NCI-H2227 (cell line): ENCODE results near the gene ENOX1.

Experiments
- DNase-seq: peaks from one replicate; lab custom pipeline; 2025; ENCODE audit not compliant: unreplicated experiment; lab: John Stamatoyannopoulos, UW

ENOX1 gene

DNA sequence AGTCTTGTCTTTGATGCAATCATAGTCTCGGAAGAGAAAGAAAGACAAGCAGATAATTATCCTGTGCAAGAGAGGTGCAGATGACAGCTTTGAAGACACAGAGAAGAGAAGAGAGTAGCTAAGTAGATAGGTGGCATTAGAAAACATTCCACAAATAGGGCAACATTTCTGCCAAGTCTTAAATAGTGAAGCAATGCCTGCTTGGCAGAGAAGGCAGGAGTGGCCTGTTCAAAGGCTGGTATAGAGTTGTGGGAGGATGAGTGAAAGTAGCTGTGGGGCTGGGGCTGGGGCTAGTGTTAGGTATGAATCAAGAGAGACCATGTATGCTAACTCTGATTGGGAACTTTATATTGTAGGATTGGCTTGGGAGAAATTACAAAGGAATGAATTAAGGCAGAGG is 457.9 kb downstream of the ENOX1 start:
- no peak for DNase-seq

- DNase-seq: no peak
These were observed 460.7 kb downstream of the ENOX1 start for GRCh38 chr13:43326100-43326499.

- DNase-seq: no peak
These were observed 461.1 kb downstream of the ENOX1 start for GRCh38 chr13:43325636-43326035.

DNA sequence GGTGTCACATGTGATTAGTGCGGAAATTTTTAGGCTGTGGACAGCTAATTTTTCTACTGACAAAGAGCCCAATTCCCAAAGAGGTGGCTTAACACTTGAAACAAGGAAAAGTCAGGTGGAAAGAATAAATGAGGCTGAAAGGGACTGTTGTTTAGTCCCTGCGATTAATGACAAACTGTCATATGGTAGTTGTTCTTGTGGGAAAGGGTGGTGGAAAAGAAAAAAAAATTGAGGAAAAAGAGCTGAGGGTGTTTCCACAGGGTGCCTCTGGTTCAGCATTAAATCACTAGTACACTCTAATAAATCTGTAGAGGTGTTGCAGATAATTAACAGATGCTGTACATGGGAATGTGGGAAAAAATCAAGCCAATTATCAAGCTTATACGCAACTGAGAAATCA is 462.6 kb downstream of the ENOX1 start:
- no peak for DNase-seq

DNA sequence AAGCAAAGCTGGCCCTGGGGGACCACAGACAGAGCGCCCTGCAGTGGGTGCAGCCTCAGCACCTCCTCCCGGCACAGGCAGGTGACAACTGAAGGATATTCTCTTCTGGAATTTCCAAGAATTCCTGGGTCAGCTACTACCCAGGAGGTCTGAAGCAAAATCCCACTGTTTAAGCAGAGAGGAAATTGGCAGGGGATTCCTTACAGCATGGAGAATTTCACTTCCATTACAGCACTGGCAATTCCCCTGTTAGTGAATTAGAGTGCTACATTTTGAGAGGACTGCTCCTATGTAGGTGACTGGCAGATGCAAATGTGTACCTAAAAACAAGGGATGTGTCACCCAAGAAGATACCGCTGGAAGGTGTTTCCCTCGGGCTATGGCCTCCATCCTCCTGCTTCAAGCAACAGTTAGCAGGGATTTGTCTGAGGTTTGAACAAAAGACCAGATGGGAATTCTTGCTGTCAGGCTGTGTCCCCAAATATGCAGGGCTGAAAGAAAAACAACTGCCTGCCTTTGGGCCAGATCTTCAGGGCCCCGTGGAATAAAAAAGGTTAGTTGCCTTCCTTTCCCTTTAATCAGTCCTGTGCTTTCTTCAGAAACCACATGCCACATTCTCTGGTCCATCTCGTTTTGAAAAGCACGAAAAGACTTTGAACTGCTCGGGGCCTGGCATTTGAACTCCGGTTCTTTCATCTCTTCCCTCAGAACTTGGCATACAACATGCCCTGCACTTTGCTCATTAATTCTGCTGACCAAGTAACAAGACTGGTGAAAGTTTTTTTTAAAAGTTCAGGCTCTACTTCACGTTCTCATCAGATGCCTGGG is 466.9 kb downstream of the ENOX1 start:
- DNase-seq: no peak

- no peak for DNase-seq
These were observed 469.8 kb downstream of the ENOX1 start for GRCh38 chr13:43316946-43317353.

GRCh38 chr13:43316281-43316680 is 470.5 kb downstream of the ENOX1 start:
- DNase-seq: no peak

DNA sequence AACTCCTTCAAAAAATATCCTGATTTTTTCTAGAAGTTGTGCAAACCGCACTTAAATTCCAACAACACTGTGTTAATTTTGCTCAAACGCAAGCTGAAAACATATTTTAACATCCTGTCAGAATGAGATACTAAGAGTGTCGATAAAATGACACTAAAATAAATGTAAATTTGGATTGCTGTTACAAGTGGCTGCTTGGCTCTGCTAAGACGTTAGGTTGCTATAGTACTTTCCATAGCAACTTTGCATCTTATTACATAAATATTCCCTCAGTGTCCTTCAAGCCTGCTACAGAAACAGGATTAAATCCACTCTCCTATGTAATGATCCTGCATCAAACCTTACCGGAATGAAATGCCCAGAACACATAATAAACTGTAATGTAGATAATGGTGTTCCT is 471.2 kb downstream of the ENOX1 start:
- DNase-seq: no peak

DNA sequence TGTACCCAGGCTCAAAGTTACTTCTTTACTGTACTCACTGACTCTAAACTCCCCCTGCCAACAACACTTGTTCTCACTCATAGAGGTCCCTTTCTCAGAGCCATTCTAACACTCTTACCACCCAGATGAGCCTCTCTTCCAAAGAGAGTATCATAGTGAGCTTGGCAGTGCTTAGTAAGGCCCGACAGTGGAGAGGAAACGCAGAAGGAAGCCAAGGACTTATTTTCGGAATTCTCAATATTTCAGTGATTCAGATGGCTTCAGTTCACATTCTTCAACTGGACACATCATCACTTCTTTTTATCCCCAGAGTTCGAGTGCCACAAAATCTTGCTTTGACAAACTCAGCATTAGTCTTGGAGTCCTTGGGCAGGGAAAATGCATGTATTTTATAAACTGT is 477.5 kb downstream of the ENOX1 start:
- DNase-seq: no peak

DNA sequence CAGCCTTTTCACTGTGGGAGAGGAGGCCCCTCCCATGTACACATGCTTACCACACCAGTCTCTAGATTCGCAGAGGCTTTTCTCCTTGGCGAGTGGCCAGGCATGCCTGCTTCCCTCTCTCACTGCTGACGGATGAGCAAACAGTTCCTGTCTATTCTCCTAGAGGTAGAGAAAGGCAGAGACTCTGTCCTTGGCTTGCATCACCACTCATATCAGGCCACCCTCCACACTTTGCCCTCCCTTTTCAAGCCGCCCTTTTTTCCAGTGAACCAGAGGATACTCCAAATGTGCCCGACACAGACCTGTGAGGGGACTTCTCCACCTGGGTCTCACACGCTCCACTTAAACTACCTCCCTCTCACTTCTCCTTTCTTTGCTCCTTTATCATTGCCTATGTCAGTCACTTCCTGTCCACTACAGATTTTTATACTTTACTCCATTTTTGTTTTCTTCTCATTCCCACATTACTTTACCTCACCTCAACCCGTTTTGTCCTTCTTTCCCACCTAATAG is 478.8 kb downstream of the ENOX1 start:
- peak; percentile 36 for DNase-seq

- no peak for DNase-seq
These were observed 479.4 kb downstream of the ENOX1 start for GRCh38 chr13:43307221-43307920.

GRCh38 chr13:43306372-43306771 is 480.4 kb downstream of the ENOX1 start:
- DNase-seq: no peak

GRCh38 chr13:43305416-43305815 is 481.4 kb downstream of the ENOX1 start:
- no peak for DNase-seq

DNA sequence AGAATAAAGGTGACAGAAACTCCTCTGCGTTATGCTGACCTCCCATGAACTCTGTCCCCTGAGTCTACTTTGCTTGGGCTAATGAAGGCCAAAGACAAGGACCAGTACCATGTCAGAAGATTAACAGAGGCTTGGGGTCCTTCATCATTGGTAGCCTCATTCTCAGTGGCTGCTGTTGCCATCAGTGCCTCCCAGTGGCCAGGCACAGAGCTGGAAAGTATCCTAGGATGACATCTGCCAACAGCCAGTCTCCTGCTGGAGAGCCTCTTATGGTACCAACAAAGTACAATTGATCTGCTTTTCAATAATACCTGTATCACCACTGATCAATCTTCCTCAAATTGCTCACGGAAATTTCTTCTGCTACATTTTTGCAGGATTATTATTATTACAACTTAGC is 481.8 kb downstream of the ENOX1 start:
- no peak for DNase-seq

DNA sequence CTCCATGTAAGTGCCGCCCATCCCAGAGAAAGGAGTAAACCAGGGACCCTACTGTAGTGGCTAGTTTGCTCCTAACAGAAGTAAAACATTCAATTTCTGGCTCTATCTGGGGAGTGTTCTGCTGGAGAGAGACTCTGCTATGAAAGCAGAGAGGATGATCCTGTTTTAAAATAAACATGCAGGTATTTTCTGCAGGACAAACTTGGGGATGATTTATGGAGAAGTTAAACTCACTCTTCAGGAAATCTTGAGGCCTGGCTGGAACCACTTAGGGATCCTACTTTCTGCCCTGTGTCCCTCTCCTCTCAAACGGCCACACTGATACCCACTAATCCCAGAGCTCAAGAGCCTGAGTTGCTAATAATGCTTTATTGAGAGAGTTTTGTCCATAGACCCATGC is 482.3 kb downstream of the ENOX1 start:
- no peak for DNase-seq

DNA sequence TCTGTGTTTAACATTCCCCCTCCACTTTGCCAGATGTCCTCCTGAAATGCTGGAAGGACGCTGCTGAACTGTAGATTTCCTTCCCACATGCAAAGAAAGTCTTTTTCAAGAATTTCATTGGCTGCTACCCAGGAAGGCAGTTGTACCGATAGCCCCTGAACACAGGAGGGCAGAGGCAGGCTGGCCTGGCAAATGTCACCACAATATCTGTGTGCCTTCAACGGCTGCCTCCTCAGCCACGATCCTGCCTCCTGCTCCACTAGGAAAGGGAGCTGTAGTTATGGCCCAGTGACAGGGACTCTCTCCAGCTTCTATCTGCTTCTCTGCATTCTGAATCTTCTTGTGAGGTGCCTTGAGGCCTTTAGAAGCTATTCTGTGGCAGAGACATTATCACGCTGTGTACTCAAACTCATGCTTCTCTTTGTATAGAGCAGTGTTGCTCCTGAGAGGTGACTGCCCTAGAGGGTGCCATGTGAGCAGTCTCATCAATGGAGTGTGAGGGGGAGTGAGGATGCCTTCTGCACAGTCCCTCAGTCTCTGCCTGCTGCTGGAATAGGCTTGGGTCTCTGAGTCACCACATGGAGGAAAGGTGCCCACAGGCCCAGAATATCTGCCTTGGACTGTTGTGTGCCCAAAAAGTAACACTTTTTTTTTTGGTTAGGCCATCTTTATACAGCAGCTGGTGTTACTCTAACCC is 483.6 kb downstream of the ENOX1 start:
- peak; percentile 23 for DNase-seq

DNA sequence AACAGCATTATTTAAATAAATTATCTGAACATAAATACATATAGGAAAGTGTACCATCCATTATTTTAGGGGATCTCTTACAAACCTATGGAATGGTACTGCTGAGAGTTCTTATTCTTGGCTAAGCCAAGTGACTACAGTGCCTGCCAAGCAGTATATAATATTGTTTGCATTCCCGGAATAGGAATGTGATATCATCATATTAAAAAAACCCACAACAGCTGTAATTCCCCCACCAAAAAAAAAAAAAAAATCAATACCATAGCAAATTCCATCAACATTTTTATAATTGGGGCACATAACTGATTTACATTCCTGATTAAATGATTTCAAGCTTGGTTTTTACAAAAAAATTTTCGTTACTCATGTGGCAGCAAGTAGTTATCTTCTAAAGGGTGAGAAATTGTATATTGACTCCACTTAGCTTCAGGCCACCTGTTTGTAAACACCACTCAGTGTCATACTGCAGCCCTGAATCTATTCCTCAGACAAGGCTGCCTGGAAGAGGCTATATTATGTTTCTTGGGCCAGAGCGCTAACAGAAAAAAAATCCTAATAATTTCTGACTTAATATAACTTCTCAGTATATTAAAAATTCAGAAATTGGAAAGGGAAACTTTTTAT is 485.3 kb downstream of the ENOX1 start:
- no peak for DNase-seq

DNA sequence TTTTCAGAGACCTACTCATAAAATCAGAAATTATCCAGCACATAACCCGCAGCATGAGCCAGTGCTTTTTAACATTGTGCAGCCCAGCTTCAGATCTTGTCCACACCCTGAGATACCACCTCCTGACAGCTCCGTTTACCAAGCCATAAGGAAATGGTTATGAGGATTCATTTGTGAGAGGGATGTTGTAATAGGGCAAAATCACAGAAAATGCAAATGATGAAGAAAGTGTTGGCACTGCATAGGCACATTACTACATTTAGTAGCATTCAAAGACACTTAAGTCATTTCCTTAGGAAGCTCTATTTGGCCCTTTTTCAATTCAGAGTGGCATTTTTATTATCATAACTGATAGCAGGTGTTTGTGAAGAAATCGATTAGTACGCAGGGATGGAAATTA is 485.9 kb downstream of the ENOX1 start:
- DNase-seq: no peak

- no peak for DNase-seq
These were observed 487.4 kb downstream of the ENOX1 start for GRCh38 chr13:43299374-43299773.

DNA sequence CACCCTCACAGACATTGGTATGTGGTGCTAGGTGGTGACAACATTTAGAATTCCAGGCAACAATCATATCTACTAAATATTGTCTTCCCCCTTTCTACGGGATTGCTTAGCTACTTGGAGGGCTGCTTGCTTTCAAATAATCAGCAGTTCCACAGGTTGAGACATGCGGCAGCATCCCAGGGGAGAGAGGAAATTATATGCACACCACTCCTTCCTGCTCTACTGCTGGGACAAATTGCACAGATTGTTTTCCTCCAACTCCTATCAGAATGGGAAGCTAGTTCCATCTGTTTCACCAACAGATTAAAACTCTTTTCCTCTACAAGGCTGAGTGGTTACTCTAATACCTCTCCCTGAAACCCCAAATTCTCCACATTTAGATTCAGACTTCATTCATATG is 488.0 kb downstream of the ENOX1 start:
- DNase-seq: no peak

DNA sequence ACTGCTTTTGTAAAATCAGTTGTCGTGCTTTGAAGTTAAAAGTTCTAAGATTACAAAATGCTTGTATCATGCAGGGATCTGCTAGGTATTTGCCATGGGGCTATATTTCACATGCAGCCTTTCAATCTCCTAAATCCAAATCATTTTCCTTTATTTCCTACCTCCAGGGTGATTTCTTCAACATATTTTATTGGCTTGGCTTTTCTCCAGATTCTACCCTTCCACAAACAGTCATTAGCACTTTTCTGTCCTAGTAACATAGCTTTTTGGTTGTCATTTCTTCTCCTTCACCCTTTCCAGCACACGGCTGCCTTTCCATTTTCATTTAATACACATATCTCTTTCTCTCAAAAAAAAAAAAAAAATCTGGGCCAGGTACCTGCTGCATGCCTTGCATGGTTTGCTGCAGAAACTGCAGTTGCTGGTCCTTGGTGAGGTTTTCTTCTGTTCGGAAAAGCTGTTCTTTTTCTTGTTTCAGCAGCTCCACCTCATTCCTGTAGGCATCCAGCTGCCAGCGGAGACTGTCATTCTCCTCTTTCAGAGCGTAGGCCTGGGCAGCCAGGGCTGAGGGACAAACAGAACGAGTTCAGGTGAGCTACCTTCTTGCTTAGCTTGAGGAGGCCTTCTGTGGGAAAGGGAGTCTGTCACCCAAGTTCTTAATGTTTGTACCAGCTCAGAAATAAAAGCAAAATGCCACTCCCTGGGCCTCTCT is 488.6 kb downstream of the ENOX1 start:
- DNase-seq: no peak
